ENCODE data around the gene IQCH. TPM values are rescaled to one million over a fixed set of nuclear protein-coding genes. Genes with fewer than 3 reads are reported as not detected.

IQCH gene
- total RNA-seq, 4 donors from 2014 or later = 0.27 to 4.6 (median 1.1) TPM; not detected in 1

- peaks cover 0 to 7% (median 0%) of the 10 kb centered on the region in 3 donors for H3K4me1 ChIP-seq
- H3K36me3 ChIP-seq = peaks cover 0 to 55% of the 10 kb centered on the region in 2 donors
- ATAC-seq = no peak
- 90 to 92% methylated on average over 2 of the region's 2 CpGs for WGBS, 2 donors (ENCODE audit: low coverage in 1 of 2)
- H3K27ac ChIP-seq = no peak overlapping the region
- no peak overlapping the region for H3K4me3 ChIP-seq
- no peaks in the 10 kb centered on the region for H3K27me3 ChIP-seq
- no peak for TF ChIP-seq POLR2A (IDR thresholded peaks at IDR 0.05)
- no peak for TF ChIP-seq POLR2AphosphoS5 (IDR thresholded peaks at IDR 0.05)
- no peak for TF ChIP-seq EP300 (IDR thresholded peaks at IDR 0.05)
- no peak for TF ChIP-seq CTCF (IDR thresholded peaks at IDR 0.05)
- no peaks in the 10 kb centered on the region for H3K9me3 ChIP-seq
Measured at GRCh38 chr15:67515557-67515956, 261.0 kb downstream of the IQCH start.

GRCh38 chr15:67520321-67521028 is 265.9 kb downstream of the IQCH start:
- H3K27ac ChIP-seq = peak overlapping the region; percentile 68 to 97 (median 96)
- ATAC-seq = peak; percentile 22
- H3K9me3 ChIP-seq = no peaks in the 10 kb centered on the region
- peaks cover 2 to 28% (median 5%) of the 10 kb centered on the region in 3 donors for H3K4me1 ChIP-seq
- 21 to 45% methylated on average over 8 to 18 of the region's 24 CpGs for WGBS, 2 donors (ENCODE audit: low coverage in 1 of 2)
- TF ChIP-seq POLR2AphosphoS5 (IDR thresholded peaks at IDR 0.05) (no peak), EP300 (IDR thresholded peaks at IDR 0.05) (no peak), POLR2A (IDR thresholded peaks at IDR 0.05) (no peak), CTCF (IDR thresholded peaks at IDR 0.05) (no peak)
- H3K36me3 ChIP-seq = peaks cover 0 to 16% of the 10 kb centered on the region in 2 donors
- H3K4me3 ChIP-seq = peak overlapping the region; percentile 47 to 87
- no peaks in the 10 kb centered on the region for H3K27me3 ChIP-seq

GRCh38 chr15:67521029-67521782 is 266.6 kb downstream of the IQCH start, which contains the start of gene C15orf61:
C15orf61 (plus strand) TSS chr15:67521131; CDS start chr15:67521249, 118 bp downstream.
- WGBS, 2 donors (ENCODE audit: low coverage in 1 of 2) = no CpG with 5 or more reads among the region's 94 CpGs
- H3K9me3 ChIP-seq = no peaks in the 10 kb centered on the region
- no peaks in the 10 kb centered on the region for H3K27me3 ChIP-seq
- H3K4me3 ChIP-seq = peak within 1 kb of the TSS; percentile 47 to 87
- TF ChIP-seq POLR2AphosphoS5 (IDR thresholded peaks at IDR 0.05) = peak; percentile 42
- peak in 1 of 4 experiments; percentile 25 for TF ChIP-seq CTCF (IDR thresholded peaks at IDR 0.05)
- TF ChIP-seq POLR2A (IDR thresholded peaks at IDR 0.05) = peak; percentile 86 to 93
- TF ChIP-seq EP300 (IDR thresholded peaks at IDR 0.05) = no peak
- ATAC-seq = peak; percentile 92
- H3K4me1 ChIP-seq = peaks cover 2 to 28% (median 5%) of the 10 kb centered on the region in 3 donors
- peaks cover 0 to 9% of the 10 kb centered on the region in 2 donors for H3K36me3 ChIP-seq
- peak within 1 kb of the TSS; percentile 85 to 97 (median 96) for H3K27ac ChIP-seq

- H3K4me3 ChIP-seq = peak overlapping the region; percentile 47 to 87
- TF ChIP-seq CTCF (IDR thresholded peaks at IDR 0.05) (peak in 1 of 4 experiments; percentile 6), EP300 (IDR thresholded peaks at IDR 0.05) (no peak), POLR2AphosphoS5 (IDR thresholded peaks at IDR 0.05) (peak; percentile 52), POLR2A (IDR thresholded peaks at IDR 0.05) (no peak)
- 0 to 2% methylated on average over 9 to 12 of the region's 23 CpGs for WGBS, 2 donors (ENCODE audit: low coverage in 1 of 2)
- H3K4me1 ChIP-seq = peaks cover 2 to 28% (median 5%) of the 10 kb centered on the region in 3 donors
- peak overlapping the region; percentile 85 to 97 (median 96) for H3K27ac ChIP-seq
- H3K27me3 ChIP-seq = no peaks in the 10 kb centered on the region
- peaks cover 0 to 5% of the 10 kb centered on the region in 2 donors for H3K36me3 ChIP-seq
- peak; percentile 42 for ATAC-seq
- H3K9me3 ChIP-seq = no peaks in the 10 kb centered on the region
Measured at GRCh38 chr15:67521783-67522568, 267.4 kb downstream of the IQCH start.
